ENCODE data around the gene KANK4. TPM values are rescaled to one million over a fixed set of nuclear protein-coding genes. Genes with fewer than 3 reads are reported as not detected.

The KANK4 gene
- polyA plus RNA-seq, 1 experiment: not detected

GRCh38 chr1:62282909-62283755 is 36.1 kb downstream of the KANK4 start:
- no peak for TF ChIP-seq CTCF (IDR thresholded peaks at IDR 0.05; ENCODE audit: low read depth, low read length)
- no peaks in the 10 kb centered on the region for H3K27me3 ChIP-seq (ENCODE audit: control insufficient read depth, insufficient read depth, low read length)
- DNase-seq (ENCODE audit: low read depth, low spot score): no peak
- H3K4me3 ChIP-seq (ENCODE audit: low read depth, low read length): no peak overlapping the region
- no peak overlapping the region for H3K27ac ChIP-seq (ENCODE audit: low read depth, low read length)
- ChIA-PET POLR2A (no interaction called here), CTCF (no interaction called here)
- H3K9me3 ChIP-seq (ENCODE audit: control insufficient read depth, insufficient read depth, low read length): no peaks in the 10 kb centered on the region

GRCh38 chr1:62281922-62282555 is 37.2 kb downstream of the KANK4 start:
- TF ChIP-seq CTCF (IDR thresholded peaks at IDR 0.05; ENCODE audit: low read depth, low read length): no peak
- Histone ChIP-seq H3K9me3 (ENCODE audit: control insufficient read depth, insufficient read depth, low read length) (no peaks in the 10 kb centered on the region), H3K4me3 (ENCODE audit: low read depth, low read length) (no peak overlapping the region), H3K27ac (ENCODE audit: low read depth, low read length) (no peak overlapping the region), H3K27me3 (ENCODE audit: control insufficient read depth, insufficient read depth, low read length) (no peaks in the 10 kb centered on the region)
- CTCF ChIA-PET: no interaction called here
- POLR2A ChIA-PET: no interaction called here
- DNase-seq (ENCODE audit: low read depth, low spot score): no peak

GRCh38 chr1:62280960-62281465 is 38.2 kb downstream of the KANK4 start:
- TF ChIP-seq CTCF (IDR thresholded peaks at IDR 0.05; ENCODE audit: low read depth, low read length): no peak
- ChIA-PET POLR2A (no interaction called here), CTCF (no interaction called here)
- DNase-seq (ENCODE audit: low read depth, low spot score): no peak
- Histone ChIP-seq H3K9me3 (ENCODE audit: control insufficient read depth, insufficient read depth, low read length) (no peaks in the 10 kb centered on the region), H3K4me3 (ENCODE audit: low read depth, low read length) (no peak overlapping the region), H3K27me3 (ENCODE audit: control insufficient read depth, insufficient read depth, low read length) (no peaks in the 10 kb centered on the region), H3K27ac (ENCODE audit: low read depth, low read length) (no peak overlapping the region)

- no peak for DNase-seq (ENCODE audit: low read depth, low spot score)
- Histone ChIP-seq H3K27me3 (ENCODE audit: control insufficient read depth, insufficient read depth, low read length) (no peaks in the 10 kb centered on the region), H3K4me3 (ENCODE audit: low read depth, low read length) (no peak overlapping the region), H3K27ac (ENCODE audit: low read depth, low read length) (no peak overlapping the region), H3K9me3 (ENCODE audit: control insufficient read depth, insufficient read depth, low read length) (no peaks in the 10 kb centered on the region)
- no peak for TF ChIP-seq CTCF (IDR thresholded peaks at IDR 0.05; ENCODE audit: low read depth, low read length)
- ChIA-PET CTCF (no interaction called here), POLR2A (no interaction called here)
Measured at GRCh38 chr1:62280150-62280549, 39.1 kb downstream of the KANK4 start.

GRCh38 chr1:62276791-62277190 is 42.4 kb downstream of the KANK4 start:
- ChIA-PET POLR2A (no interaction called here), CTCF (no interaction called here)
- H3K27me3 ChIP-seq (ENCODE audit: control insufficient read depth, insufficient read depth, low read length): no peaks in the 10 kb centered on the region
- no peak overlapping the region for H3K27ac ChIP-seq (ENCODE audit: low read depth, low read length)
- H3K9me3 ChIP-seq (ENCODE audit: control insufficient read depth, insufficient read depth, low read length): peaks cover 10% of the 10 kb centered on the region; the same call in 1 of the 2 replicates
- no peak overlapping the region for H3K4me3 ChIP-seq (ENCODE audit: low read depth, low read length)
- no peak for DNase-seq (ENCODE audit: low read depth, low spot score)
- no peak for TF ChIP-seq CTCF (IDR thresholded peaks at IDR 0.05; ENCODE audit: low read depth, low read length)
